Mucosa of stomach (tissue), 1 donor: Measurements from ENCODE around the gene ALDH3B1.
A peak's percentile ranks its signal among the peaks of the same experiment; 100 is the strongest.

ENCODE experiments used
- H3K27me3 ChIP-seq: one replicate; pipeline ENCODE4 v1.7.0; 2013; ENCODE audit warnings: mild to moderate bottlenecking, low read length; ENCODE audit not compliant: control insufficient read depth, insufficient read depth
- H3K36me3 ChIP-seq: one replicate; pipeline ENCODE4 v1.7.0; 2013; ENCODE audit warnings: low read length; ENCODE audit not compliant: control insufficient read depth, insufficient read depth
- H3K4me1 ChIP-seq: one replicate; pipeline ENCODE4 v1.7.0; 2013; ENCODE audit warnings: mild to moderate bottlenecking, low read length; ENCODE audit not compliant: control insufficient read depth, insufficient read depth
- H3K4me3 ChIP-seq: one replicate; pipeline ENCODE4 v1.7.0; 2013; ENCODE audit warnings: low read length
- H3K9ac ChIP-seq: one replicate; pipeline ENCODE4 v1.7.0; 2013; ENCODE audit warnings: mild to moderate bottlenecking, low read length, moderate library complexity
- H3K9me3 ChIP-seq: one replicate; pipeline ENCODE4 v1.7.0; 2013; ENCODE audit warnings: mild to moderate bottlenecking, low read length, moderate library complexity; ENCODE audit not compliant: control insufficient read depth
- donor health status: Pancreatic carcinoma.

The ALDH3B1 gene

DNA sequence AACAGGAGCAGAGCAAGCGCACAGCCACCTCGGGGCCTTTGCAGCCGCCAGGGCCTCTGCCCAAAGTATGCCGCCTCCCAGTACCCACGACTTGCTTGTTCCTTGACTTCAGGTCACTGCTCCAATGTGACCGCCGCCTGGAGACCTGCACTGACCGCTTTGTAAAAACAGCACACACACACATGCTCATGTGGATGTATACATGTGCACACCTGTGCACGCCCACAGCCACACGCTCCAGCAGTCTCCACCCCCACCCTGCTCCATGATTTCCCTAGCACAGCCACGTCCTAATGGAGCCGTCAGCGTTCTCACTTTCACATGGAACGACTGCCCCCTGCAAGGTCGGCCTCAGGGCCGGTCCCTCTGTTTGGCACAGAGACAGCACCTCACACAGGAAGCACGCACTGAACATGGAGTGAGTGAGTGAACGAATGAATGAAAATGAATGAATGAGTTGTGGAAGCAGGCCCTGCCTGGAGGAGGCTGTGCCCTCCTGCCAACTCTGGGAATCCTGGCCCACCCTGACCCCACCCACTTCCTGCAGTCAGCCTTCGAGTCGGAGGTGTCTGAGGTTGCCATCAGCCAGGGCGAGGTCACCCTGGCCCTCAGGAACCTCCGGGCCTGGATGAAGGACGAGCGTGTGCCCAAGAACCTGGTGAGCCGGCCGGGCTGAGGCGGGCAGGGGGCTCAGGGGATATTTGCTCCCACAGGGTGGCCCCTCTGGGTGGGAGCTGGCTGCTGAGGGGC lies 8.0 kb downstream of the ALDH3B1 start:
- H3K36me3 ChIP-seq, result no peaks in the 10 kb centered on the region
- H3K4me1 ChIP-seq, result peaks cover 51% of the 10 kb centered on the region
- H3K9me3 ChIP-seq, result no peaks in the 10 kb centered on the region
- H3K4me3 ChIP-seq, result no peak overlapping the region
- no peaks in the 10 kb centered on the region for H3K27me3 ChIP-seq
- H3K9ac ChIP-seq, result no peak overlapping the region

DNA sequence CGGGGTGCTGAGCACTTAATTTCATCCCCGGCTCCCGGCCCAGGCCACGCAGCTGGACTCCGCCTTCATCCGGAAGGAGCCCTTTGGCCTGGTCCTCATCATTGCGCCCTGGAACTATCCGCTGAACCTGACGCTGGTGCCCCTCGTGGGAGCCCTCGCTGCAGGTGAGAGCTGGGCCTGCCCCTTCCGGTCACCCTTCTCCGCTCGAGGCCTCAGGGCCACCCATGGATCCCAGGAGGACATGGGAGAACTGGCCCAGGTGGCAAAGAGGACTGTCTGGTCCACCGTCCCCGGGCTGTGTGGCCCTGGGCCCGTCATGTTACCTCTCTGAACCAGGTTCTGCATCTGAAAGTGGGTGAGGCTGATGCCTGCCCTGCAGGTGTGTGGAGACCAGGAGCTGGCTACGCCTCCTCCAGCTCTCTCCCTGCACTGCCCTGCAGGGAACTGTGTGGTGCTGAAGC lies 8.6 kb downstream of the ALDH3B1 start:
- Histone ChIP-seq H3K4me3 (no peak overlapping the region), H3K27me3 (no peaks in the 10 kb centered on the region), H3K36me3 (no peaks in the 10 kb centered on the region), H3K4me1 (peaks cover 45% of the 10 kb centered on the region), H3K9ac (no peak overlapping the region), H3K9me3 (no peaks in the 10 kb centered on the region)

DNA sequence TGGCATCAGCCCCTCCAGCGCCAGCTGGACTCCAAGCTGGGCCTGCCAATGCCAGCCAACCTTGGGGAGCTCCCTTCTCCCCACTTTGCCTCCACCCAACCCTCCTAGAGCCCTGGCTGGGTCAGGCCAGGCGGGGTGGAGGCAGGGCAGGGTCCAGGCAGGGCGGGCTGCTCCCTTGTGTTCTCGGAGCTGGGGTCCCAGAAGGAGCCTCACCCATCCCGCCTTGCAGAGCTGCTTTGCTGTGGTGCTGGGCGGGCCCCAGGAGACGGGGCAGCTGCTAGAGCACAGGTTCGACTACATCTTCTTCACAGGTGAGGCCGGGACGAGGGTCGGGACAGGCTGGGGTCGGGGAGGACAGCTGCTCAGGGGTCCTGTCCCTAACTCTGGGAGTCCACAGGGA lies 9.4 kb downstream of the ALDH3B1 start:
- H3K36me3 ChIP-seq, result no peaks in the 10 kb centered on the region
- H3K9ac ChIP-seq, result no peak overlapping the region
- no peaks in the 10 kb centered on the region for H3K27me3 ChIP-seq
- no peak overlapping the region for H3K4me3 ChIP-seq
- no peaks in the 10 kb centered on the region for H3K9me3 ChIP-seq
- H3K4me1 ChIP-seq, result peaks cover 38% of the 10 kb centered on the region

DNA sequence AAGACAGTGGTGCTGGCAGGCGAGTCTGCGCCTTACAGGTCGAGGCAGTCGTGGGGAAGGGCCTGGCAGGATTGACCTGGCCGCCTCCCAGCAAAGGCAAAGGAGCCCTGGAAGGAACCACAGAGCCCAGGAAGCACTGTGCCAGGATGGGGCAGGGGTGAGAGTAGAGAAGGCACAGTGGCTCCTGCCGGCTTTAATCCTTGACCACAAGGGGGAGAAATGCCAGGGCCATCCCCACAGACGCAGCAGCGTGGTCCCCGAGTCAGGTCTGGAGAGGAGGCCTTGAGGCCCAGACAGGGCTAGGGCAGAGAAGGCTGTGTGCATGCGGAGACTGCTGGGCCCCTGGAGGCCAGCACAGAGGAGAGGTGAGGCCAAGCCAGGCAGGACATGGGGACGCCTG lies 10.4 kb downstream of the ALDH3B1 start:
- no peaks in the 10 kb centered on the region for H3K27me3 ChIP-seq
- H3K9me3 ChIP-seq, result no peaks in the 10 kb centered on the region
- H3K4me3 ChIP-seq, result no peak overlapping the region
- H3K36me3 ChIP-seq, result no peaks in the 10 kb centered on the region
- no peak overlapping the region for H3K9ac ChIP-seq
- peaks cover 31% of the 10 kb centered on the region for H3K4me1 ChIP-seq

DNA sequence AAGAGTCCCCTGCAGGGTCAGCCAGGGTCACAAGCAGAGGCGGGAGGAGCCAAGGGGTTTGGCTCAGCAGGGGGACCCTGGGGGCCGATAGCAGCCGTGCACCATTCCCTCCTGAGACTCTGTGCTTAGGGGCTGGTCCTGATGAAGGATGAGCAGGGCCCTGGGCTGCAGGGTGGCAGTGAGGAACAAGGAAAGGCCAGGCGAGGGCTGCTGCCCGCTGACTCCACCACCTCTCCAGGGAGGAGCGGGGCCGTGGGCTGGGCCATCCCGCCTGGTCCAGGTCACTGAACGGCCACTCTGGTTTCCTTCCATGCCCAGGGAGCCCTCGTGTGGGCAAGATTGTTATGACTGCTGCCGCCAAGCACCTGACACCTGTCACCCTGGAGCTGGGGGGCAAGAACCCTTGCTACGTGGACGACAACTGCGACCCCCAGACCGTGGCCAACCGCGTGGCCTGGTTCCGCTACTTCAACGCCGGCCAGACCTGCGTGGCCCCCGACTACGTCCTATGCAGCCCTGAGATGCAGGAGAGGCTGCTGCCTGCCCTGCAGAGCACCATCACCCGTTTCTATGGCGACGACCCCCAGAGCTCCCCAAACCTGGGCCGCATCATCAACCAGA lies 11.2 kb downstream of the ALDH3B1 start:
- Histone ChIP-seq H3K27me3 (no peaks in the 10 kb centered on the region), H3K4me1 (peaks cover 28% of the 10 kb centered on the region), H3K4me3 (no peak overlapping the region), H3K9me3 (no peaks in the 10 kb centered on the region), H3K9ac (no peak overlapping the region), H3K36me3 (no peaks in the 10 kb centered on the region)

DNA sequence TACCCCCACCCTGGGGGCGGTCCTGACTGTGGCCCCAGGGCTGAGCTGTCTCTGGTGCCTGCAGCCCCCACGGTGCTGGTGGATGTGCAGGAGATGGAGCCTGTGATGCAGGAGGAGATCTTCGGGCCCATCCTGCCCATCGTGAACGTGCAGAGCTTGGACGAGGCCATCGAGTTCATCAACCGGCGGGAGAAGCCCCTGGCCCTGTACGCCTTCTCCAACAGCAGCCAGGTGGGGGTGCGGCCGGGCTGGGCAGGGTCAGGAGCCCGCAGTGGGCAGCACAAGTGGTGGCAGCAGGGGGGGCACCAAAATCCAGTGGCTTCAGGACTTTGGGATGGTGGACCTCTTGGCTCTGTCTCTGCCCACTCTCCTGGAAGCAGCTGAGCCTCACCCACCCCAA lies 12.4 kb downstream of the ALDH3B1 start:
- Histone ChIP-seq H3K4me3 (no peak overlapping the region), H3K4me1 (peaks cover 18% of the 10 kb centered on the region), H3K27me3 (no peaks in the 10 kb centered on the region), H3K9ac (no peak overlapping the region), H3K9me3 (no peaks in the 10 kb centered on the region), H3K36me3 (no peaks in the 10 kb centered on the region)

DNA sequence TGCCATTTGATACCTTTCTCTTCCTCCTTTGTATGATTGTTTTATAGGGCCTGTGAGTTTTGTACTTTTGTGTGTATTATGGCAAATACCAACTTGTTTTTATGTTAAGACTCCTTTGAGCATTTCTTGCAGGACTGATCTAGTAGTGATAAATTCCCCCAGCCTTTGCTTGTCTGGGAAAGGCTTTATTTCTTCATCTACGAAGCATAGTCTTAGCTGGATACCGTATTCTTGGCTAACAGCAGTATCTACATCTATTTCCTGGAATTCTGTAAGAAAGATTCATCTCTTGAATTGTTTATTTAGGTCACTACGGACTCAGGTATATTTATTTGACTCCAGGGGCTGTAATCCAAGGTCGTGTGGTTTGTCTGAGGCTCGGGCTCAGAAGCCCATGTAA lies 14.4 kb downstream of the ALDH3B1 start:
- Histone ChIP-seq H3K4me3 (no peak overlapping the region), H3K36me3 (no peaks in the 10 kb centered on the region), H3K9me3 (no peaks in the 10 kb centered on the region), H3K27me3 (no peaks in the 10 kb centered on the region), H3K9ac (no peak overlapping the region), H3K4me1 (peaks cover 21% of the 10 kb centered on the region)

DNA sequence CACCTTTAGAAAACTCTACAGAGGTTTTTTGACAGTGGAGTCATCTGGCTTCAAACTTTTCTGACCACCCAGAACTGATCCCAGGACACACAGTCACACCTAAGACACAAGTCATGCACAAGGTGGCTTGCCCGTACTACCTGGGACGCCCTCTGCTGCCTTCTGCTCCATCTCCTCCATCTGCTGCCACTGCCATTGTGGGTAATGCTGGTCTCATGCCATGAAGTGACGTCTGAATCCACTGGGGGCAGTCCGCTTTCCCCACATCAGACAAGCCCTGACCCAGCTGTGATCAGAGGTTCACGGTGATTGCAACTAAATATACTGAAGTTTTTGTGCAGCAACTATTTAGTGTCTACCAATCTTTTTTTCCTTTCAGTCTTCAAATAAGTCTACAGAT lies 14.9 kb downstream of the ALDH3B1 start:
- Histone ChIP-seq H3K9me3 (no peaks in the 10 kb centered on the region), H3K27me3 (no peaks in the 10 kb centered on the region), H3K36me3 (no peaks in the 10 kb centered on the region), H3K4me1 (peaks cover 20% of the 10 kb centered on the region), H3K9ac (no peak overlapping the region), H3K4me3 (no peak overlapping the region)

DNA sequence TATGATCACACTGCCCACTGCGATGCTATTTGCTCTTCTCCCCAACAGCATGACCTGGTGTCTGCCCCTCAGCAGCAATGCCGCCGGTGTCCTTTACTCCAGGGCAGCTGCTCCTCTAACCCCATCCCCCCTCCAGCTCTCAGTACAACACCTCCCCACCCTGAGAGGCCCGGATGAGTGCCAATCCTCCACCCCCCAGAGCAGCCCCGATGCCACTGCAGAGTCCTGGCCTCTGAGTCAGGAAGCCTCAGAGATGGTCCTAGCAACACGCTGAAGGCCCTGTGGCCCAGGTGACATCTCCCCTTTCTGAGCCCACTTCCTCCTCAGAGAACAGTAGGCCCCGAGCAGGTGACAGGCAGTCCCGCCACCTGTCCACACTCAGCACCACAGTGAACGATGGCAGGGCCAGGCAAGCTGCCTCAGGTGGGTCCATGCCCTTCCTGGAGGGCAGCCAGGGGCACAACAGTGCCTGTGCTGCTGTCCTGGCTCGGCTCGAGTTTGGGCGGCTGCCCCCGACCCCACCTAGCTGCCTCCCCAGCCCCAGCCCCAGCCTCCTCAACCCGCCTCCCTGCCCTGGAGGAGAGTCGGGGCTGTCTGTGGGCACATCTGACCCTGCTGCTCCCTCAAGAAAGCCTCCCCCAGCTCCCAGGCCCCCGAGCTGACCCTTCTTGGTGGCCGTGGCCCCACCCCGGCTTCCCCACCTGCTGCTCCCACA lies 16.4 kb downstream of the ALDH3B1 start:
- H3K27me3 ChIP-seq, result no peaks in the 10 kb centered on the region
- H3K9ac ChIP-seq, result no peak overlapping the region
- H3K4me3 ChIP-seq, result no peak overlapping the region
- no peaks in the 10 kb centered on the region for H3K36me3 ChIP-seq
- H3K4me1 ChIP-seq, result peaks cover 10% of the 10 kb centered on the region
- H3K9me3 ChIP-seq, result no peaks in the 10 kb centered on the region

DNA sequence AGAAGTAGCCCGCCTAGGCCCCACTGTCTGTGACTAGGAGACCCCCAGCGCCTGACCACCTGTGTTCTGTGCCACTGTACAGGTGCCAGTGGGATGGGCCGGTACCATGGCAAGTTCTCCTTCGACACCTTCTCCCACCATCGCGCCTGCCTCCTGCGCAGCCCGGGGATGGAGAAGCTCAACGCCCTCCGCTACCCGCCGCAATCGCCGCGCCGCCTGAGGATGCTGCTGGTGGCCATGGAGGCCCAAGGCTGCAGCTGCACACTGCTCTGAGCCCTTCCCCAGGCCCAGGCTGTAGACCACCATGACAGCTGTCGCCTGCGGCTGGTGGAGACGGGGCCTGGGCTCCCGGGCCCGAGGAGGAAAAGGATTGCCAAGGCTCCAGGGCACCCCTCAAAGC lies 17.5 kb downstream of the ALDH3B1 start:
- Histone ChIP-seq H3K9me3 (no peaks in the 10 kb centered on the region), H3K27me3 (no peaks in the 10 kb centered on the region), H3K4me3 (no peak overlapping the region), H3K36me3 (no peaks in the 10 kb centered on the region), H3K9ac (no peak overlapping the region), H3K4me1 (peaks cover 21% of the 10 kb centered on the region)

DNA sequence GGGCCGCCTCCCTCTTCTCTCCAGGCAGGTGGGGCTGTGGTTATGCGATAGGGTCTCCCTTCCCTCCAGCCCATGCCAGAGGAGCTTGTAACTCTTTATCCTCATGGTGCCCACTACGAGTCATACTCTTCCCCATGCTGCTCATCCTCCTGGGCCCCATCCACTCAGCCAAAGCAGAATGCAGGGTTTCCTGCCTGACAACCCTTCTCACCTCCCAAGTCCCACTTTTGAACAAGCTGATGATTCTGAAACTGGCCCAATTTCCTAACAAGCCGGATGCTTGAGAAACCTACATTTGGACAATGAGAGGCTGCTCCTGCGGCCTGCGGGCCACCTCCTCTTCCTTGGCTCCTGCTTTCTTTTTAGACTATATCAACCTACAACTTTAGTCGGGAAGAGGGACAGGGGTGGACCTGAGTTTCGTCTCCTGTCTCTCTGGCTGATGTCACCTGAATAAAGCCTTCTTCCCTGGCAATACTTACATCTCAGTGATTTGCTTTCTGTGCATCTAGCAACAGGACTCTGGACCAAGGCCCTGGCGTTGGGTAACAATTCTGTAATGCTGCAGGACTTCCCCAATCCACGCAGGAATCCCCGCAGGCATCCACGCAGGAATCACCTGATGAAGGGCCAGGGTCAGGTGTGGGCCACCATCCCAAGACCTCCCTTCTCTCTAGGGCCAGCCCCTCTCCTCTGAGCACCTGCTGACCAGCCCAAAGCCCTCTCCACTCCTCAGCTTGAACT lies 18.8 kb downstream of the ALDH3B1 start:
- Histone ChIP-seq H3K27me3 (no peaks in the 10 kb centered on the region), H3K4me1 (peaks cover 29% of the 10 kb centered on the region), H3K9ac (peak overlapping the region; percentile 48), H3K4me3 (no peak overlapping the region), H3K9me3 (no peaks in the 10 kb centered on the region), H3K36me3 (peaks cover 8% of the 10 kb centered on the region)
